Fibroblast of pulmonary artery (primary cell): Measurements from ENCODE around the gene DCX.

Experiments used
- DNase-seq: peaks from one replicate; pipeline ENCODE4 v3.0.0-alpha.2; 2010; ENCODE audit warnings: low read depth
- H3K4me3 ChIP-seq: replicated peaks from 2 replicates; pipeline ENCODE4 v1.5.1; 2011; ENCODE audit warnings: low read depth, mild to moderate bottlenecking, control low read depth, low read length, moderate library complexity
- TF ChIP-seq, protein P1 (sequence below): IDR thresholded peaks from 2 replicates; pipeline ENCODE4 v1.5.1; 2011; ENCODE audit warnings: mild to moderate bottlenecking, control low read depth, low read length, inconsistent platforms; ENCODE audit errors: missing control alignments

DCX gene

DNA sequence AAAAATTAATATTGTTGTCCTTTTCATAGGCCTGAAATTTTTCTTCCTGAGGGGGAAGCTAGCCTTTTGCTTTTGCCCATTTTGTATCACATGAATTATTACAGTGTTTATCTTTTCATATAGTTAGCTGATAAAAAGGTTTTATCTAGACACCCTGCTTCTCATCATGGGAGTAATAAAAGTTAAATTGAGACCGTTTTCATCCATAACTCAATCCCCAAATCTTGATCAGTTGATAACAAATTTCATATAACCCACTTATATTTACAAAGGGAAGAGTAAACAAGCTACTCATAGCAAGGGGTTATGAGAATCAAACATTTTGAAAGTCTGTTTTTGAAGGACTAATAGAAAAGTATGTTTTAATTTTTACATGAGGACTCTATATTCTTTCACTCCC, 23.5 kb upstream of the DCX start:
- TF ChIP-seq, protein P1, sequence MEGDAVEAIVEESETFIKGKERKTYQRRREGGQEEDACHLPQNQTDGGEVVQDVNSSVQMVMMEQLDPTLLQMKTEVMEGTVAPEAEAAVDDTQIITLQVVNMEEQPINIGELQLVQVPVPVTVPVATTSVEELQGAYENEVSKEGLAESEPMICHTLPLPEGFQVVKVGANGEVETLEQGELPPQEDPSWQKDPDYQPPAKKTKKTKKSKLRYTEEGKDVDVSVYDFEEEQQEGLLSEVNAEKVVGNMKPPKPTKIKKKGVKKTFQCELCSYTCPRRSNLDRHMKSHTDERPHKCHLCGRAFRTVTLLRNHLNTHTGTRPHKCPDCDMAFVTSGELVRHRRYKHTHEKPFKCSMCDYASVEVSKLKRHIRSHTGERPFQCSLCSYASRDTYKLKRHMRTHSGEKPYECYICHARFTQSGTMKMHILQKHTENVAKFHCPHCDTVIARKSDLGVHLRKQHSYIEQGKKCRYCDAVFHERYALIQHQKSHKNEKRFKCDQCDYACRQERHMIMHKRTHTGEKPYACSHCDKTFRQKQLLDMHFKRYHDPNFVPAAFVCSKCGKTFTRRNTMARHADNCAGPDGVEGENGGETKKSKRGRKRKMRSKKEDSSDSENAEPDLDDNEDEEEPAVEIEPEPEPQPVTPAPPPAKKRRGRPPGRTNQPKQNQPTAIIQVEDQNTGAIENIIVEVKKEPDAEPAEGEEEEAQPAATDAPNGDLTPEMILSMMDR: no peak
- no peak overlapping the region for H3K4me3 ChIP-seq
- no peak for DNase-seq

DNA sequence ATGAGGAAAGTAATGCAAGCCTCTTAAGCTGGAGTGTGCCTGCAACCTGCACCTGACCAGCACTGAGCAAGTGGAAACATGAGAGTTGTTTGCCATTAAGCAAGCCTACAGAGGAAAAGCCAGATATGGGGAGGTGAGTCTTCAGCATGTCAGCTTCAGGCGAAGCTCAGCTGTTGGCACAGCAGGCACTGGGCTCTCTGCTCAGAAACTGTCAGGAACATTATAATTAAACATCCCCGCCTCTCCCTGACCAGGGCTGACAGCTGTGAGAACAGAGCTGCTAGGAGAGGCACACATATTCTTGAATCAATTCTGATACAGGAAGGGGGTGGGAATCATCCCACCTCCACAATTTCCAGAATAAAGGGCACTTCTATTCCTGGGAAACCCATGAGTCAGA, 19.0 kb upstream of the DCX start:
- no peak overlapping the region for H3K4me3 ChIP-seq
- no peak for DNase-seq
- TF ChIP-seq, protein P1: no peak

DNA sequence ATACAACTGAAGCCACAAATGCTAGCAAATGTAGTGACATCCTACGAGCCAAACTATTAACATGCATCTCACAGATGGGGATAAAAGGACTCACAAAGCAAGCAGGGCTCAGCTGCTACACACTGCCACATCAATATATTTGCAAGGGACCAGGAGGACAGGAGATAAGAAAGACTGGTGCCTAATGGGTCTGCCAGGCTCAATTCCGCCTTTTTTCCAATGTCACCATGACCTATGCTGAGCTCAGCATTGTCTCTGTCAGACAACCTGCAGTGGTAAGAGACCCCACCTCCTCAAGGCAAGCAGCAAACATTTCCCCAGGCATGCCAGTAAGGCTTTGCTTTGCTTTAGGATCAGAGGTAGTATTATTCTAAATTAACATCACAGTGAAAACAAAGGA, 435 bp downstream of the DCX start:
- TF ChIP-seq, protein P1: no peak
- DNase-seq: no peak
- H3K4me3 ChIP-seq: no peak overlapping the region

DNA sequence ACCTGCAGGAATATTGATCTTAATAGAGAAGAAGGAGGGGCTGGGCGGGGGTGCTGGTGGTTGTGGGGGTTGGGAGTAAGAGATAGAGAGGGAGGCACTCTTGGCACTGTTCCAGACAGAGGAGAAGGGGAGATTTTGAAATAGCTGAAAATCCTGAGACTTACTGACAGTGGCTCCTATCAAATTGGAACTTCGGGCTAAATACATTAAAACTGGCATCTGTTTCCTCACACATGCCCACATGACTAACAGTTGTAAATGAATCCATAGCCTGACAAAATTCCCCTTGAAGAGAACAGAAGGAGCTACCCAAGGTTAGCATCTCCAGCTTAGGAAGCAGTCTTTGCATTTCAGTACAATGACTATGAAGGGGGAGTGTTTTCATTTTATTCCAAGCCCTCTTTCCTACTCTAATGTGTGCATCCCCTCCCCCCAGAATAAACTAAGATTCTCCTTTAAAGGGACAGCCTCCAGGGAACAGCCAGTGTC, 1.4 kb downstream of the DCX start:
- H3K4me3 ChIP-seq: no peak overlapping the region
- TF ChIP-seq, protein P1: no peak
- no peak for DNase-seq

DNA sequence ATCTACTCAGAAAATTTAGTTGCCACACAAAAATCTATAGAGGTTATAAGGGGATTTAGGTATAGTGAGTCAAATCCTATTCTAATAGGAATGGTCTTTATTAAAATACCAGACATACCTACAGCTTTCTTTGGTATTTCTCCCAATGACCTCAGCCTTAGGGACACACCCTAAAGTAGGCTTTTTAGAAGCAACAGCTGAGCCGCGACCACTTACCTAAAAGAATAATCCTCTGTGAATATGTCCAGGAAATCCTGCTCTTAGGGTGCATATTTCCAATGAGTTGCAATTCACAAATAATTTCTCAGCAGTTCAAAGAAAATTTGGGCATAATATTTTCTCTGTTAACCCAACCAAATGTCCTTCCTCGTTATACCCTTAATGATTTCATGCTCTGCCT, 2.7 kb downstream of the DCX start:
- DNase-seq: no peak
- TF ChIP-seq, protein P1: no peak
- no peak overlapping the region for H3K4me3 ChIP-seq

DNA sequence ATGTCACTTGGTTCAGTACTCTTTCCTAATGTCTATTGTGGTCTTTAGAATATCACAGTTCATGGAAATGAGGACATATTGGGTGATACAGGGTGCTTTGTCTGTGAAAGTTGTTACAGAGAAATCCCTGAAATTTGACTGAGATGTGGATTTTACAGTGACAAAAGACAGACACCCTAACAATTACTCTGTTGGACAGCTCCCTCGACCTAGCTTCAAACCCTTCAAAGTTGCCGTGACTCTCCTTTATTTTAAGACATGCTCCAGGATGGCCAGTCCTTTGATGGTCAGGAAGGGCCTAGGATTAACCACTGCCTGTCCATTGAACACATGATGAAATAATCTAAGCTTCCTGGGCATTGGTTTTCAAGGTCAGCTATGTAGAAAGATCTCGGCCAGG, 4.0 kb downstream of the DCX start:
- DNase-seq: no peak
- no peak overlapping the region for H3K4me3 ChIP-seq
- TF ChIP-seq, protein P1: no peak

DNA sequence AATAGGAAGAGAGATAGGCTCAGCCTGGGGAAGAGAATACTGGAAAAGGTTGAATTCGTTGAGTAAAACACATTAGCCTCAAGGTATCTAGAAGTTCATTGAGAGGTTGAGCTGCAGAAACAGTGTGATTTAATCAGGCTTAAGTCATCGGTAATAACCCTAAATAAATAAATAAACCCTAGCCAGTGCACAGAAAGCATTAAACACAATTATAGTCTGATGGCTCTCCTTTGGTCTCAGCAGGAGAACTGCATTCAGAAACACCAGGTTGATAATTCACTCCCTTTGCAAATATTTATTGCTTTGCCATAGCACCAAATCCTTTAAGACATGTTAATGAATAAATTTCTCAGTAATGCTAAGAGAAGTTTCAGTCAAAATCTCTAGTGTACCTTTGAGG, 9.6 kb downstream of the DCX start:
- no peak for DNase-seq
- TF ChIP-seq, protein P1: no peak
- H3K4me3 ChIP-seq: no peak overlapping the region
